HG03159 (cell line): ENCODE data around the gene SERPINA6.
"Not testable (repeated sequence)": the region's sequence is repeated elsewhere in the genome, so short reads cannot be mapped to it uniquely, and the experiment has no call there.

ENCODE experiments used
- ATAC-seq: cut with Tn5 transposase; IDR thresholded peaks from one replicate; pipeline ENCODE4 v1.9.1; 2021; ENCODE audit warnings: mild to moderate bottlenecking, moderate library complexity; ENCODE audit not compliant: unreplicated experiment

Gene SERPINA6

GRCh38 chr14:94322648-94323570, at the start of gene SERPINA6:
TSS of gene SERPINA6 (minus strand) at chr14:94323336. CDS start at chr14:94314648, 8,688 bp downstream.
- ATAC-seq: no peak

- no peak for ATAC-seq
These were observed 49.0 kb upstream of the SERPINA6 start for GRCh38 chr14:94372021-94372605.

GRCh38 chr14:94370524-94370910, 47.4 kb upstream of the SERPINA6 start:
- ATAC-seq: no peak

DNA sequence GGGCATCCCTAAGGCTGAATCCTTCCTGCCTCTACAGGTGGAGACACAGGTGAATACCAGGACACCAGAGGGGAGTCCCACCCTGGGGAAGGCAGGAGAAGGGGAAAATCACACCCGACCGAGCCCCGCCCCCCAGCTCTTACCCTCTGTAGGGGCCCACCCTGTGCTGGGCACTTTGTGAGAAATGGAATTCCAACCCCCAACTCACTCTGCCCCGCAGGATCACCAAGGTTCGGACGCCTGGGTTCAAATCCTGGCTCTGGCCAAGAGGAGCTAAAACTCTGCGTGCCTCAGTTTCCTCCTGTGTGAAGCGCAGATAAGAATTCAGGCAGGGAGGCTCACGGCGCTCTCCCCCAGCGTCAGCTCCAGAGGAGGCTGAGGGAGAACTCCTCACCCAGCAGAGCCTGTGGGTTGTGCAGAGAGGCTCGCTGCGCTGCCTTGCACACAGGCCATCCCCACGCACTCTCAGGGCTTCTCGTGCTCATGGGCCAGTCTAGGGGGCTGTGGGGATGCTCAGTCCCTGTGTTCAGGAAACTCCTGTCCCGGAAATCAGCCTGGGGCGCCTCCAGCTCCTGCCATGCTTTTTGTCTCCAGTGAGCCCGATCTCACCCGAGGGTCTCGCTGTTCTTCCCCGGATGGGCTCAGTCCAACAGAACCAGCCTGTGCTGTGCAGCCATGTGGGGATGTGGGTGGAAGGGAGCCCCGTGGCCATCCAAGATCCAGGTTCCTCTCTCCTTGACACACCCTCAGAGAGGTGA, 46.8 kb upstream of the SERPINA6 start:
- ATAC-seq: not testable (repeated sequence)

GRCh38 chr14:94368956-94369355, 45.8 kb upstream of the SERPINA6 start:
- ATAC-seq: no peak

DNA sequence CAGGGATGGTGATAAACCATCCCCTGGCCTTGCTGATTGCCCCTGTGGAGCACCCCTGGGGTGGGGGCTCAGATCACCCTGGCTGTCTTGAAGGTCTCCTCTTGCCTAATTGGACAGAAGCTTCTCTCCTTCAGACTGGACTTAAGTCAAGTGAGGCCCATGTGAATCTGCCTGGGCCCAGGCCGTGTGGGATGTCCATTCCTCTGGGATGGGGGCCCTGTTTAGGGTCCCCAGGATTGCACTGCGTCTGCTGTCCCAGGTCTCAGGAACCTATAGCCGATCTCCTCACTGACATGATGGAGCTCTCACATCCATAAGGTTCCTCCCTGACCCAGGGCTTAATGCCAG, 45.1 kb upstream of the SERPINA6 start:
- ATAC-seq: no peak

DNA sequence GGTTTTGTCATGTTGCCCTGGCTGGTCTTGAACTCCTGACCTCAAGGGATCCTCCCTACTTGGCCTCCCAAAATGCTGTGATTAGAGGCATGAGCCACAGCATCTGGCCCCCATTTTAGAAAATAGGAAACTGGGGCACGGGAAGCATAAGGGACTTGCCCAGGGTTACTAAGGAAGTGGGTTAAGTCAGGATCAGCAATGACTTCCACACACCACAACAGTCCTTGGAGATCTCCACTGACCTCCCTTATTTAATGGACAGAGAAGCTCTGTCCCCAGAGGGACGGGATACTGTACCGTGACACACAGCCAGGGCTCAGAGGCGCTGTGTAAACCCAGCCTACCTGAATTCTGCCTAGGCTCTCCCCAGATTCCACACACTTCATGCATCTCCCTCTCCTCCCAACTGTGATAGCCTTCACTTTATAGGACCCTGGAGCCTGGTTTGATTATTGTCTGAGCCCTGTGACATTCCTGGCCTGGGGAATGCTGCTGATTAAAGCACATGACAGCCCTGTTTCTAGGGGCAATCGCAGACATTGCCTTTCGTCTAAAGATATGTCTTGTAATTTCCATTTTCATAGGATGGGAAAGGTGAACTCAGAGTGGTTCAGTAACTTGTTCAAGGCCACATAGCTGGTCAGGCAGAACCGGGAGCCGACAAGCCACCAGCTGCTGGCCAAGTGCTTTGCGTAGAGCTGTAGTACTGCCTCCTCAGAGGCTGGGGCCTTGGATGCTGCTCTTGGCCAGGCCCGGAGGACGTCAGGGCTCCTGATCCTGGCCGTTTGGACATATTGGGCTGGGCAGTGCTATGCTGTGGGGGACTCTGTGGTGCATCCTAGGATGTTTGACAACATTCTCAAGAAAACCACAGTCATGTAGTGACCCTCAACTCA, 44.5 kb upstream of the SERPINA6 start:
- no peak for ATAC-seq

- no peak for ATAC-seq
These were observed 43.2 kb upstream of the SERPINA6 start, which contains the start of gene SERPINA2 for GRCh38 chr14:94366146-94366915. TSS of gene SERPINA2 (minus strand) at chr14:94366698.

DNA sequence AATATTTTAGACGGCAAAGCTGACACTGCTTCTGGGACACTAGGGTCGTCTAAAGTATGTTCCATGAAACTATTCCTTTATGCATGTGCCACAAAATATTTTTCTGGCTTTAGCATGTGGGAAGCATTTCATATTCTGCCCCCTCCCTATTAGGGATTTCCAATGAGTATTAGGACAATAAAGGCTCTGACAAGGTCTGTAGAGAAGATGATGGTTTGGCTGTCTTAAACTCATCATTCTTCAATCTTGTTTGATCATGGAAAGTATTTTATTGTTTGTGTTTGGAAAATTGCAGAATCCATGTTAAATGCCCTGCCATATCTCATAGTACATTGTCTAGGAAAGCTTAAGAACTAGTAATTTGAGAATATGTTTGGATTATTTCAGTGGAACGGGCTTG, 42.5 kb upstream of the SERPINA6 start:
- ATAC-seq: no peak

DNA sequence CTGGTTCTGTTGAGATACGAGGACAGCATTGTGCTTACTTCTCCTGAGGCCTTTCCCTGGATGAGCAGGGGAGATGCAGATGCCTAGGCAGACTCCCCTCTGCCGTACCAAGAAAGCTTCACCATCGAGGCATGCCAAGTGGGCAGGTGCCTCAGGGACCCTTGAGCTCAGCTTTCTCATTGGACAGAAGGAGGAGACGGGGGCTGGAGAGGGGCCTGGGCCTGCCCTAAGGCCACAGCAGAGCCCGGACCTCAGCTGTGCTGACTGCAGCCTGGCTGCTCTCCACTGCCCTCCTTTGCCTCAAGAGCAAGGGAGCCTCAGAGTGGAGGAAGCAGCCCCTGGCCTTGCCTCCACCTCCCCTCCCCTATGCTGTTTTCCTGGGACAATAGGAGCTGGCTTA, 41.8 kb upstream of the SERPINA6 start:
- no peak for ATAC-seq

- ATAC-seq: no peak
These were observed 40.9 kb upstream of the SERPINA6 start for GRCh38 chr14:94364037-94364436.

DNA sequence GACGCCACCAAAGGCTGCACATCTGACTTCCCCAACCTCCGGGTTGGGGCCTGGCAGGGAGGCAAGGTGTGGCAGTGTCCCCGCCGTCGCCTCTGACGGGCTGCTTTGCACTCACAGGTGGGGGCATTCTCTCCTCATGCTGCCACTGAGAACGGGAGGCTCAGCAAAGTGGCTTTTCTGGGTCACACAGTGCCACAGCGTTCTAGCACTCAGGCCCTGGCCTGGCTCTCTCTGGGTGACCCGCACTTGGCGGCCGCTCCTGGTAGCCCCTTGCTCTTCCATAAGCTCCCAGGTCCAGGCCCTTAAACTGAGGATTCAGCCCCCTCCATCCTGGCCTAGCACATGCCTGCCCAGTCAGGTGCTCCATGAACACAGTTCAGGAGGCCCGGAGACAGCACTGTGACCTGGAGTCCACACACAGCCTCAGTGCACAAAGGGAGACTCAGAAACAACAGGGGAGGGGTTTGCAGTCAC, 40.1 kb upstream of the SERPINA6 start:
- no peak for ATAC-seq

DNA sequence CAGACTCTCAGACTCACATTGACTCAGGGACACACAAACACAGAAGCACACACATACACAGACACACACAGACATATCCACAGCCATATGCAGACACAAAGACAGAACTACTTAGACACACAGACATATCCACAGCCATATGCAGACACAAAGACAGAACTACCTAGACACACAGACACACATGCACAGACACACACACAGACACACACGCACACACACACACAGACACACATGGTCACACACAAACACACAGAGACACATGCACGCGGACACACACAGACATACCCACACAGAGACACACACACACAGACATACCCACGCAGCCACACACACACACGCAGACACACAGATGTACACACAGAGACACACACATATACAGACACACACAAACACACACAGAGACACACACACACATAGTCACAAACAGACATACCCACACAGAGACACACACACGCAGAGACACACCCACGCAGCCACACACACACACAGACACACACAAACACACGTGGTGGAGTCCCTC, 39.5 kb upstream of the SERPINA6 start:
- ATAC-seq: no peak

- no peak for ATAC-seq
These were observed 38.5 kb upstream of the SERPINA6 start for GRCh38 chr14:94361682-94362081.

GRCh38 chr14:94360945-94361565, 37.9 kb upstream of the SERPINA6 start:
- ATAC-seq: no peak

- ATAC-seq: no peak
These were observed 34.0 kb upstream of the SERPINA6 start for GRCh38 chr14:94357166-94357565.

DNA sequence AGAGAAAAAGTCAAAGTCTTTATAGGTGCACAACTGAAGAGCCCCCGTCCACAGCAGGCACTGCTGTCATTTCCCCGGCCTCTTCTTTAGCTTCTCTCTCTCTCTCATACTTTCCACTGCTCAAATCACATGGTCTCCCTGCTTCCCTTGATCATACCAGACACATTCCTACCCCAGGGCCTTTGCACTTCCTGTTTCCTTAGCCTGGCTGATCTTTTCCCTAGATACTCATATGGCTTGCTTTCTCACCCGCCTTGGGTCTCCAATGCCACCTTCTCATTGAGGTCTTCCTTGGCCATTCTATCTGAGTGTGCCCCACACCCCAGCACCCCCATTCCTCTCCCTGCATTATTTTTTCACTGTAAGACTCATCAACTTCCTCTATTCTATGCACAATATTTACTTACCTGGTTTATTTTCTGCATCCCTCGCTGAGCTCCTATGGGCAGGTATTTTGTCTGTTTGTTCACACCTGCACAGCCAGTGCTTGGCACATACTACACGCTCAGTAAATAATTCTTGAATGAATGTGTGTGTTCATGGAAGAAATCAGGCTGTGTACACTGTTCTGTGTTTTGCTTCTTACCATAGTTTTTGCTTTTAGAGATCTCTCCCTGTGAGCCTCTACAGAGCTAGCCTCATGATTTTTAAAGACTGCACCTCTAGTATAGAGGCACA, 33.4 kb upstream of the SERPINA6 start:
- no peak for ATAC-seq

- ATAC-seq: no peak
These were observed 32.2 kb upstream of the SERPINA6 start for GRCh38 chr14:94355191-94355794.
